HL-60 (cell line): Measurements from ENCODE around the gene IL1RAPL1.

ENCODE experiments used
- CTCF ChIP-seq: IDR thresholded peaks from one replicate; pipeline ENCODE4 v1.5.1; 2011; ENCODE audit warnings: low read length, control low read depth, inconsistent platforms; ENCODE audit not compliant: insufficient read depth
- POLR2AphosphoS5 ChIP-seq: IDR thresholded peaks from 2 replicates; pipeline ENCODE4 v1.6.1; 2012; ENCODE audit warnings: low read depth
- REST ChIP-seq: IDR thresholded peaks from 2 replicates; pipeline ENCODE4 v1.6.1; 2012; ENCODE audit warnings: low read depth; ENCODE audit not compliant: insufficient replicate concordance

DNA sequence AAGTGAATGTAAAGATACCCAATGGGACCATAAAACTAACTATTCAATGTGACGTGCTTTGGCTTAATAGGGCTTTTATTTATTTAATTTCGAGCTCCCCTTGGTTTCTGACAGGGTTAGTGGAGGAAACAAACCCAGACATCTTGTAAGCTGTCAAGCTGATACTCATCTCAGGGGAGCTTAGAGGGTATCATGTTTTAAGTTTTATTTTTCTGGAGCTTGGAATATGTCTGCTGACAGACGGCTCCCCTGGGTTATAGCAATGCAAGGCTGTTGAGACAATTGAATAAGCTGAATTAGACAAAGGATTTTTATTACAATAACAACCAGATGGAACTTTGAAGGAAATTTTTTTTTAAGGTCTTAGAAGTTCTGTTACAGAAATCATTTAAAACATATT lies 456.5 kb downstream of the IL1RAPL1 start:
- TF ChIP-seq CTCF (no peak), REST (no peak), POLR2AphosphoS5 (no peak)
